HG02970 (cell line): ENCODE data around the gene DNAJB13.

Experiments
- ATAC-seq: cut with Tn5 transposase; IDR thresholded peaks from one replicate; pipeline ENCODE4 v1.9.1; 2021; ENCODE audit warnings: mild to moderate bottlenecking, moderate library complexity, moderate number of reproducible peaks; ENCODE audit not compliant: unreplicated experiment, low FRiP score

DNAJB13 gene

GRCh38 chr11:73996161-73996747 lies 45.4 kb downstream of the DNAJB13 start:
- no peak for ATAC-seq

- ATAC-seq = no peak
Measured at GRCh38 chr11:73997120-73997770, 46.4 kb downstream of the DNAJB13 start.

- no peak for ATAC-seq
Measured at GRCh38 chr11:73998846-73999575, 48.2 kb downstream of the DNAJB13 start.

- no peak for ATAC-seq
Measured at GRCh38 chr11:73999581-74000306, 48.9 kb downstream of the DNAJB13 start.

- no peak for ATAC-seq
Measured at GRCh38 chr11:74000307-74001133, 49.7 kb downstream of the DNAJB13 start.

GRCh38 chr11:74001822-74002286 lies 51.0 kb downstream of the DNAJB13 start:
- ATAC-seq = no peak

GRCh38 chr11:74002832-74003231 lies 52.0 kb downstream of the DNAJB13 start:
- no peak for ATAC-seq

- no peak for ATAC-seq
Measured at GRCh38 chr11:74004046-74004695, 53.3 kb downstream of the DNAJB13 start.

- no peak for ATAC-seq
Measured at GRCh38 chr11:74004759-74005615, 54.2 kb downstream of the DNAJB13 start.

GRCh38 chr11:74005721-74006517 lies 55.1 kb downstream of the DNAJB13 start:
- ATAC-seq = no peak

GRCh38 chr11:74006743-74007304 lies 56.0 kb downstream of the DNAJB13 start:
- ATAC-seq = no peak

- ATAC-seq = no peak
Measured at GRCh38 chr11:74007691-74008372, 57.0 kb downstream of the DNAJB13 start.

- no peak for ATAC-seq
Measured at GRCh38 chr11:74008373-74009229, 57.8 kb downstream of the DNAJB13 start, which contains the start of gene UCP3. UCP3 (minus strand) TSS chr11:74009085; CDS start chr11:74007042, 2,043 bp downstream.

- ATAC-seq = no peak
Measured at GRCh38 chr11:74009230-74009547, 58.4 kb downstream of the DNAJB13 start.

GRCh38 chr11:74009675-74010305 lies 59.0 kb downstream of the DNAJB13 start:
- no peak for ATAC-seq
